ELF-1 (cell line): Measurements from ENCODE around the gene PRR7.

Experiments
- DNase-seq: peaks from one replicate; pipeline ENCODE4 v3.0.0-alpha.2; 2016; ENCODE audit warnings: low read depth, low spot score

The PRR7 gene

DNA sequence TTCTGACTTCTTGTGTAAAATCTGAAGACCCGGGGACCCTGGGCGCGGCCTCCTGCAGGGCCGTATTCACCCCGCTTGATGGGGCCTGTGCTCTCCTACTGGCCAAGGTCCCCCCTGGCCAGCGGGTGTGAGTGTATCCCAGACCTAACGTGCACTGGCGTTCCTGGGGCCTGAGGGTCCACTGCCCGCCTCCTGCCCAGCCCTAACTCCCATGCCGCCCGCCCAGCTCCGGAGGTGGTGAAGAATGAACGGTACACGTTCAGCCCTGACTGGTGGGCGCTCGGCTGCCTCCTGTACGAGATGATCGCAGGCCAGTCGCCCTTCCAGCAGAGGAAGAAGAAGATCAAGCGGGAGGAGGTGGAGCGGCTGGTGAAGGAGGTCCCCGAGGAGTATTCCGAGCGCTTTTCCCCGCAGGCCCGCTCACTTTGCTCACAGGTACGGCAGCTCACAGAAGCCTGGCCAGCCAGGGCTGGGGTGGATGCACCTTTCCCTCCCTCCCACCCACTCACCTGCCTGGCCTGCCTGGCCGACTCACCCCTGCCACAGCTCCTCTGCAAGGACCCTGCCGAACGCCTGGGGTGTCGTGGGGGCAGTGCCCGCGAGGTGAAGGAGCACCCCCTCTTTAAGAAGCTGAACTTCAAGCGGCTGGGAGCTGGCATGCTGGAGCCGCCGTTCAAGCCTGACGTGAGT lies 10.6 kb upstream of the PRR7 start:
- DNase-seq, result no peak

DNA sequence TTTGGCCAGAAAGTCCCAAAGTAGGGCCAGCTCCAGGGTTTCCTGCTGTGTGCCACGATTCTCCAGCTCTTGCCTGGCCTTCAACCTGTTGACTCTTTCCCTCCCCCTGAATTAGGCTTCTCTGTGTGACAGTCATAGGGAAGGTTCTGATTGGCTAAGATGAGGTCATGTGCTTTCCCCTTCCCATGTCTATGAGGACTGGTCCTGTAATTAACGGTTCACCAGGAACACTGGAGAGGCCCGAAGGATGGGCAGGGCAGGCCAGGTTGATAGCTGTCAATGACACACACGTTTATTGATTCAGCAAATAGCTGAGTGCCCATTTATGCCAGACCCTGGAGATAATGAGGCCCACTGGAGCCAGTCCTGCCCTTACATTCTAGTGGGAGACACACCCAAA lies 9.0 kb upstream of the PRR7 start:
- DNase-seq, result no peak

DNA sequence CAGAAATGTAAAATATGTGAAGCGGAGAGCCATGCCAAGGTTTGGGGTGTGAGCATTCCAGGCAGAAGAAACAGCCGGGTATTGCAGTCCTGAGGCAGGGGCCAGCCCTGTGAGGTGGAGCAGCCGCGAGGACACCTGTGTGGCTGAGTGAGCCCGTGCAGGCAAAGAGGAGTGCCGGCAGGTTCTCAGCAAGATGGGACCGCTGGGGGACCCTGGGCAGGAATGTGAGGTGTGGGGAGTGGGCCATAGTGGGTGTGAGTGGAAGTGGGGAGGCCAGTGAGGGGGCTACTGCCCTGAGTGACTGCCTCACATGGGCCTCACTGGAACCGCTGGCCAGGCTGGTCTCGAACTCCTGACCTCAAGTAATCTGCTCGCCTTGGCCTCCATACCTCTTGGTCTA lies 8.1 kb upstream of the PRR7 start:
- DNase-seq, result no peak

DNA sequence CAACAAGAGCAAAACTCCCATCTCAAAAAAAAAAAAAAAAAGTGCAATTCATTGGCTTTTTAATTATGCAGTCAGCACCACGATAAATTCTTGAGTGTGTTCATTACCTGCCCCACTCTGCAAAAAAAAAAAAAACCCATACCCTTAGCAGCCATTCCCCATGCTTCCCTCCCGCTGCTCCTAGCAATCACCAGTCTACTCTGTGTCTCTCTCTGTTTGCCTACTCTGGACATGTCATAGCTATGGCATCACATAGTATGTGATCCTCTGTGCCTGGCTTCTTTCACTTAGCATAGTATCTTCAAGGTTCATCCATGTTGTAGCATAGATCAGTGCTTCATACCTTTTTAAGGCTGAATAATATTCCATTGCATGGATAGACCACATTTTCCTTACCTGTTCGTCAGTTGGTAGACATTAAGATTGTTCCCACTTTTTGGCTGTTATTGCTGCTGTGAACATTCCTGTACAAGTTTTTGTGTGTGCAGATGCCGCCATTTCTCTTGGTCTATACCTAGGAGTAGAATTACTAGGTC lies 7.0 kb upstream of the PRR7 start:
- no peak for DNase-seq

DNA sequence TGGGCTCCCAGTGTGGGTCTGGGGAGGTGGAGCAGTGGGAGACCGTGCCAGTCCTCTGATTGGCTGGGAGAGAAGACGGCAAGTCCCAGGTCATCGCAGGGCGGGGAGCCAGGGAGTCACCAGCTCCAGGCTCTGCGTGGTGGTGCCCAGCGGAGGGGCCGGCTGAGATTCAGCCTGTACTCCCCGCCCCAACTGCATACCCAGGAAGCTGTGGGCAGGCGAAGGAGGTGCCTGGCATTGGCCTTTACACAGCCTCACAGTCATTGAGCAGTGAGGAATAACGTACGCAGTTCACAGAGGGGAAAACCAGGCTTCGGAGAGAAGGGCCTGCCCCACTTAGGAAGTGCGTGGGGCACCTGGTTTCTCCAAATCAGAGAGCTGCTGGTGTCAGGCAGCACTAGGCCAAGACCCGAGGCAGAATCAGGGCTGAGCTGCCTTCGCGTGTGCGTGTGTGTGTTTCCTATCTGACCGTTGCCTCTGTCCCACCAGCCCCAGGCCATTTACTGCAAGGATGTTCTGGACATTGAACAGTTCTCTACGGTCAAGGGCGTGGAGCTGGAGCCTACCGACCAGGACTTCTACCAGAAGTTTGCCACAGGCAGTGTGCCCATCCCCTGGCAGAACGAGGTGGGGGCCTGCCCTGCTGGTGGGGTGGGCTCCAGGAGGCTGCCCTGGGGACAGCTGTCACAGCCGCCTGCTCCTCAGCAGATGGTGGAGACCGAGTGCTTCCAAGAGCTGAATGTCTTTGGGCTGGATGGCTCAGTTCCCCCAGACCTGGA lies 6.2 kb upstream of the PRR7 start:
- no peak for DNase-seq

DNA sequence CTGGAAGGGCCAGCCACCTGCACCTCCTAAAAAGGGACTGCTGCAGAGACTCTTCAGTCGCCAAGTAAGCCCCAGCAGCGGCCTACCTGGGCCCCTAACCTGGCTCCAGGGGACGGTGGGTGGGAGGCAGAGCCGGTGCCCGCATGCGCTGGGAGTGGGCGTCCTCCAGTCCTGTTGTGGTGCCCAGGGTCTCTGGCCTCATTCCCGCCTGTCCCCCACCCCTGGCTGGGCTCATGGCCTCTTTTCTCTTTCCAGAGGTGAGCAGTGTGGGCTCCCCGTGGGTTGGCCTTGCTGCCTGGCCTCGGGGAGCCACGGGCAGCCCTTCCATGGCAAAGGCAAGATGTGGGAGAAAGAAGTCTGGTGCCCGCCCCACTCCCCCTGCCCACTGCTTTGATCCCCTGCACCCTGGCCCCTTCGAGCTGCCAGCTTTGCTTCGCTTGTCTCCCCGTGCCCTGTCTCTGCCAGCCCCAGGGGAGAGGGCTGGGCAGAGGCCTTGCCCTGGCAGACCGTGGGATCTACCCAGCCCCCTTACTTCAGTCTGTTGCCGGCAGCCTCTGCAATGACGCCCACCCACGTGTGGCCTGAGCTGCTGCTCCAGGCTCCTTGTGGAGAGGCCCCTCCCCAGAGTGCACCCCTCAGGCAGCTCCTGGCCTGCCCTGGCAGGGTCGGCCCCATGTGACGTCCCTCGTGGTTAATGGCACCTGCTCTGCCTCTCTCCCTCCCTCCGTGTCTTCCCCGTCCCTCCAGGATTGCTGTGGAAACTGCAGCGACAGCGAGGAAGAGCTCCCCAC lies 5.4 kb upstream of the PRR7 start:
- no peak for DNase-seq

DNA sequence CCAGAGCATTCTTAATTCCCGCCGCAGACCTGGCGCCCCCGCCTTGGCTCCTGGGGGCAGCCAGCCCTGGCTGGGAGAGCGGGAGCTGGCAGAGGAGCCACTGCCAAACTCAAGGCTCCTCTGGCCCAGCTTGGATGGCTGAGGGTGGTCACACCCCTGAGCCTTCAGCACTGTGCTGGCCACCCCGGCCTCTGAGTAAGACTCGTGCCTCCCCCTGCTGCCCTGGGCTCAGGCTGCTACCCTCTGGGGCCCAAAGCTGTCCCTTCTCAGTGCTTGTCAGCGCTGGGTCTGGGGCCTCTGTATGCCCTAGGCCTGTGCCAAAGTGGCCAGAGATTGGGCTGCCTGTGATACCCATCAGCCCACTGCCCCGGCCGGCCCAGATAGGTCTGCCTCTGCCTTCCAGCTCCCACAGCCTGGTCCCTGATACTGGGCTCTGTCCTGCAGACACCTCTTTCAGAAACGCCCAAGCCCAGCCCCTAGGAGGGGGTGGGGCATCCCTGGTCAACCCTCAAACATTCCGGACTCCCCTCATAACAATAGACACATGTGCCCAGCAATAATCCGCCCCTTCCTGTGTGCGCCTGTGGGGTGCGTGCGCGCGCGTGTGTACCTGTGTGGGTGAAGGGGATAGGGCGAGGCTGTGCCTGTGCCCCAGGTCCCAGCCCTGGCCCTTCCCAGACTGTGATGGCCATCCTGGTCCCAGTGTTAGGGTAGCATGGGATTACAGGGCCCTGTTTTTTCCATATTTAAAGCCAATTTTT lies 4.4 kb upstream of the PRR7 start:
- DNase-seq, result no peak

DNA sequence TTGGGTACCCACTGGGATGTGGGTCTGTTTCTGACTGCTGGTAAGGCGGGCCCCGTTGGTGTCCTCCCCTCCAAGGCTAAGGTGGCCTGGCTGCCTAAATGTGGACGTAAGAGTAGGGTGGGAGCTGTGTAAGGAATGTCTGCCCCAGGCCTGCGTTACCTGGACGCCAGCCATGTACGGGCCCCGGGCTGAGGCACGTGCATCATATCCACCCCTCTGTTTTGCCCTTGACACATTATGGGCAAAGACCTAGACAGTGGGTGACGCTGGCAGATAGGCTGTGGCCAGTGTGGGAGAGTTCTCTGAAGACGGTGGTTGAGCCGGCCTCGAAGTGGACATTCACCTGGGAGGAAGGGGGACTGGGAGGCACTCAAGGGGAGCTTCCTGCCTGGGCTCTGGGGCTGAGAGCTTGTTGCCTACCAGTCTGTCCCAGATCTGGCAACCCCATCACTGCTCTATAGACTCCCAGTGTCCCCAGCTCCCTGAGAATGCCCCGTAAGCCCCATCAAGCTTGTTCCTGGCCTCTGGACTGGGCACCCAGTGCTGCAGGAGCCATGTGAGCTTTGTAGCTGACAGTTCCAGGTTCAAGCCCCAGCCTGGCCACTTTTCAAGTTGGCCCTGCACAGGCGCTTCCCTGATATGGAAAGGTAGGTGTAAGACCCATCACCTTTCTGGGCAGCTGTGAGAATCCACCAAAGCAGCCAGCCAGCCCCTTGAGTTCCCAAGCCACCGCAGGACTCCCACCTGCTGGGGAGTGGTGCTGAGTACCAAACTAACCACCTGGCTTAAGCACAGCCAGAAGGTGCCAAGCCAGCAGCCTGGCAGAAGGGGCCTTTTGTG lies 3.2 kb upstream of the PRR7 start:
- no peak for DNase-seq

DNA sequence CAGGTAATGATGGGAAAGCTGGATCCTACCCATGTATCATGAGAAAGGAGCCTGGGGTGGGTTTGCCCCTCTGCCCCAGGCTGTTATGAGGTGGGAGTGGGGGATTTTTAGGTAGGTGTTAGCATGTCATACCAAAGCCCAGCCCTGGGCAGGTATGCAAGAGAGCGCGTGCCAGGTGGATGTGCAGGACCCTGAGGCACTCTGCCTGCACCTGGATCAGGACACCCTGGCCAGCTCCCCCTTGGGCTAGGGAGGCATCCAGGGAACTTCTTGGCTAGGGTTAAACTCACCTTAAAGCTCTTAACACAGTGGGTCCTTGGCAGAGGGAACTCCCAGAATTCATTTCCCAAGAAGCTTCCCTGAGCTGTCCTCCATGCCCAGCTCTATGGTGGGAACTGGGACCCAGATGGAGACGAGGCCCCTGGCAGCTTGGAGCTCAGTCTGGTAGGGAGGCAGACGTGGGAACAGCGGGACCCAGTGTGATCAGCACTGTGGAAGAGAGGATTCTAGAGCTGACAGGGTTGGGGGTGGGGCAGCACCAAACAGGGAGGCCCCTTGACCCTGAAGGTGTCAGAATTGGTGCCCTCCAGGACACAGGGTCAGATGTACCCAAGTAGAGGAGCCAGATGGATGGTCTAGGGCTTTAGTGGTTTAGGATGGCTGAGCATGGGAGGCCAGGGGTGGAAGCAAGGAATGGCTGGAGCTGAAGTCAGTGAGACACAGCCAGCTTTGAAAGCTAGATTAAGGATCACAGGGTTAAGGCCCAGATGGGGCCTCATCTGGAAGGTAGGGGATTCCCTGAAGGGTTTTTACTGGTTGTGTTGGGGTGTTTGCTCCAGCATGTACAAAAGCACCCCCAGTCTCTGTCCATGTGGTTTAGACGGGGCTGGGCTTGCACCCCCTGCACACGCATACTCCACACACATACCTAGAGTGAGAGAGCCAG lies 2.2 kb upstream of the PRR7 start:
- no peak for DNase-seq

DNA sequence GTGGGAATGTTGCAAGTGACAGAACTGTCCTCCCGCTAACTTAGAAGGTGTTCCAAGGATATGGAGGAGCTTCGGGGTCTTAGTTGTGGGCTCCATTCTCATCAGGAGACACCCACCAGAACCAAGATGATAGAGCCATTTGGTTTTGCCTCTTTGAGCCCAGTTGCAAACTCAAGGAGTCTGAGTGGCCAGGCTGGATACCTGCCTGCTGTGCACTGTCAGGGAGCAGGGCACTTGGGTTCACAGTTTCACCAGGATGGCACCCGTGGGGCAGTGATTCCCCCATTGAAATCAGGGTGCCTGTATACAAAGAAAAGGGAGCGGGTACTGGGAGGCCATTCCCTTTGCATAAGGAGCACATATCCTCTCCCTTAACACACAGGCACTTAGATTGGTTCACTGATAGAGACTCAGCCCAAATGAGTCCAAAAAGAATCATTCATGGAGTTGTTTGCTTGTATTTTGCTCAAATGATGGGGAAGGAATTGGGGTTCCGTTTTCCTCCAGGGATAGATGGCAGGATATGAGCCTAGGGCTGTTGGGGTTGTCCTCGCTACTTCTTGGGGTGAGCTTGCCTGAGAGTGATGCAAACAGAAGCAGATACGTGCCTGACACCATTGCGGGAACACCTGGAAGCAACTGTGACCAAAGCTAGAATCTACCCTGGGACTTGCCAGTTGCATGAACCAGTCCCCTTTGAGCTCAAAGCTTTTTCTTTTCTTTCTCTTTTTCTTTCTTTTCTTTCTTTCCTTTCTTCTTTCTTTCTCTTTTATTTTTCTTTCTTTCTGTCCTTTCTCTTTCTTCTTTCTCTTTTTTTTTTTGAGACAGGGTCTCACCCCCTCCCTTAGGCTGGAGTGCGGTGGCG lies 1.3 kb upstream of the PRR7 start:
- DNase-seq, result no peak

DNA sequence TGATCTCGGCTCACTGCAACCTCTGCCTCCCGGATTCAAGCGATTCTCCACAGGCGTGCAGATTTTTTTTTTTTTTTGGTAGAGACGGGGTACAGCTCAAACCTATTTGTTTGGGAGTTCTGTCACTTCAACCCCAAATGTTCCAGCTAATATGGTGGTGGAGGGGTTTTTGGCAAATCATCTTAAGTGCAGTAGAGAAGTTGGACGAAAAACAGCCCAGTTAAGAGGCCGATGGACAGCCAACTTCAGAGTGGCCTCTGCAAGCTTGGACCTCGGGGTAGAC lies 756 bp upstream of the PRR7 start:
- DNase-seq, result no peak

DNA sequence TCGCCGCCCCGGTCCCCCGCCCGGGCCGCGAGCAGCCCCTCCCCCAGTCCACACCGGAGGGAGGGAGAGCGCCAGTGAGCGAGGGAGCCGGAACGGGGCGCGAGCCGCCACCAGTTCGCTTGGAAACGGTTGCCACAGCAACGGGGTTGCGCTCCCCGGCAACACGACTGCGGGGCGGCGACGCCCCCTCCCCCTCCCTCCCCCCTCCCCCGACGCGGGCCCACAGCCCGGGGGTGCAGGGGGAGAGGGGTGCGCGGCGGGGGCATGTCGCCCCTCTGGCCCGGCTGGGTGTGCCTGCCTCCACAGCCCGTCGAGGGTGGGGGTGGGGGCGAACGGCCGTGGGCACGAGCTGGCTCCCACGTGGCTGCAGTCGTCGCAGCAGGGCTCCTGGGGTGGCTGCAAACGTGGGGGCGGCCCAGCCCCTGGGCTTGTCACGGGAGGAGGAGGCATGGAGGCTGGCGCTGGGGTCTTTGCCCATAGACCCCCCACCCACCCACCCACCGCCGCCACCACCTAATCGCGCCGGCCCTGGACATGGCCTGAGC lies 524 bp downstream of the PRR7 start:
- no peak for DNase-seq

DNA sequence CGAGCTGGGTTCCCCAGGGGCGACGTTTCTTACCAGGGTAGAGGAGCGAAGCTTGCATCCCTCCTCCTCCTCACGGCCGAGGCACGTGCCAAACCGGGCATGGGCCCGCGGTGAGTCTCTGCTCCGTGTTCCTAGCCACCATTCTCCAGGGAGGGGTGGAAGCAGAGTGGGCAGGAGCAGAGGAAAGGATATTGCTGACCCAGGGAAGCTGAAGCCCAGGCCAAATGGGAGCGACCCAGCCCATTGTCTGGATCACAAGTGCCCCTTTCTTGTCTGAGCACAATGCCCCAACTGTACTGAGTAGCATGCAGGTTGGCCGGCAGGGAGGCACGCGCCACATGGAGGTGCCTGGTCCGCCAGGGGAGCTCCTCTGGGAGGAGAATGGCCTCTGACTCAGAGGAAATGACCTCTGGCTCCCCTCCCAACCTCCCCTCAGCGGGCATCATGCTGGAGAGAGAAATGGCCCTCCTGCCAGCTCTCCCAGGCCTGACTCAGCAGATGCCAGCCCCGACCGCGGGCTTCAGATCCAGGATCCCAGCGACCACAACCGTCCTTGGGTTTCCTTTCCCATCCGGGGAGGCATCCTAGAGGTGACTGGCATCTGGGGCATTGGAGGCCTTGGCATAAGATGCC lies 1.1 kb downstream of the PRR7 start:
- peak; percentile 74 for DNase-seq

DNA sequence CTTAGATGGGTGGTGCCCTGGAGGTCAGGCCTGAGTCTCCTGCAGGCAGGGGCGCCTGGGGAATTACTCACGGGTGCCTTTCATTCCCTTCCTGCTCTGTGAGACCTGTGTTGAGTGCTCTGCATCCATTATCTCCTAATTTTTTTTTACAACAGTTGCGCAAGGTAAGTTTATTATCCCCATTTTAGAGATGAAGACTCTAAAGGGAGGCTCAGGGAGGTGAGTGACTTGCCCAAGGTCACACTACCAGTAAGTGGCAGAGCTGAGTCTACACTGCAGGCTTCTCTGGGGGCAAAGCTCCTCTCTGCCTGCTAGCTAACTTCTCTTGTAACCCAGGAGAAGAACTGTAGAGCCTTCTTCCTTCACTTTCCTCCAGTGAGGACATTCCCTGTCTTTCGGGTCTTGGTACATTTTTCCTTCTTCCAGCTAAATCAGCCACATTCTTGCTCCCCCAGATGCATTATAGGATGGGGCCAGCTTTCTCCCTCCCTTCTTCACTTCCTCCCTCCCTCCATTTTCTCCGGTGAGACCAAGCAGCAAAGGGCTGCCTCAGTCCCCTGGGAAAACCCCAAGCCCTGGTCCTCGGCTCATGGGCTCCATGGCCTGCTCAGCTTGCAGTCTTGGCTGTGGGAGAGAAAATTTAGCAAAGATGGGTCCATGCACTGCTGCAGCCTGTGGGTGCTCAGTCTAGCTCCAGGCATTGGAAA lies 1.8 kb downstream of the PRR7 start:
- DNase-seq, result no peak

DNA sequence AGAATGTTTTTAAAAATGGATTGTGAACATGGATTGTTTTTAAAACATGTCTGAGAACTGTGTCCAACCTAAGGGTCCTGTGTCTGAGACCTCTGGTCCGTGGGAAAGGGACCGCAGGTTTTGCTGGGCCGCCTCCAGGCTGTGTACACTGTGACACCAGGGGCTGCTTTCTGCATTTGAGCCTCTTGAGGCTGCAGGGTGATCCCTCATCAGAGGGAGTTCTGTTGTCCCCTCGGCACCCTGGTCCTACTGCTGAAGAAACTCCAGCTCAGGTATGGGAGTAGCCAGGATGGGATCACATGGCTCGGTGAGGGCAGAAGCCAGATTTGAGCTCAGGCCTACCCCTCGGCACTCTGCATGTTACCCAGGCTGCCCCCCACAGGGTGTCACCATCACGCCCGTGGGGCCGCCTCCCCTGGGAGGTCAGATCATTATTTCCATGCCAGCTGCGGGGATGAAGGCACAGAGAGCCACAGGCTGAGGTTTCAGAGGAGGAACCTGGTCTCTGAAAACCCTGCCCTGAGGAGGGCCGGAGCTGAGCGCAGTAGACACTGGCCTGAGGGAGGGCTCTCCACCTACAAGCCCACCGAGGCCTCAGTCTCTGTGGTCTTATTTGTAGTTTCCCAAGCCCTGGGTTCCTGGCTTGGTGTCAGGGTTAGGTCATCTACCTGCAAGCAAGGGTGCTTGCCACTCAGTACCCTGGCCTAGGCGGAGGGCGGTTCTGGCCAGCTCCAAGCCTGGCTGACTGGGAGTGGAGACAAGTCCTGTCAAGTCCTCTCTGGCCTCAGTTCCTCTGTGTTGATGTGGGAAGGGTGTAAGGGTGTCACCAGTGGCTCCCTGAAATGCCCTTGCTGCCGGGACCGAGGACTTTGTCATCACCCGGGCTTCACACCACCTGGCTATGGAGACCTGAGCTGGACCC lies 2.8 kb downstream of the PRR7 start:
- DNase-seq, result no peak

DNA sequence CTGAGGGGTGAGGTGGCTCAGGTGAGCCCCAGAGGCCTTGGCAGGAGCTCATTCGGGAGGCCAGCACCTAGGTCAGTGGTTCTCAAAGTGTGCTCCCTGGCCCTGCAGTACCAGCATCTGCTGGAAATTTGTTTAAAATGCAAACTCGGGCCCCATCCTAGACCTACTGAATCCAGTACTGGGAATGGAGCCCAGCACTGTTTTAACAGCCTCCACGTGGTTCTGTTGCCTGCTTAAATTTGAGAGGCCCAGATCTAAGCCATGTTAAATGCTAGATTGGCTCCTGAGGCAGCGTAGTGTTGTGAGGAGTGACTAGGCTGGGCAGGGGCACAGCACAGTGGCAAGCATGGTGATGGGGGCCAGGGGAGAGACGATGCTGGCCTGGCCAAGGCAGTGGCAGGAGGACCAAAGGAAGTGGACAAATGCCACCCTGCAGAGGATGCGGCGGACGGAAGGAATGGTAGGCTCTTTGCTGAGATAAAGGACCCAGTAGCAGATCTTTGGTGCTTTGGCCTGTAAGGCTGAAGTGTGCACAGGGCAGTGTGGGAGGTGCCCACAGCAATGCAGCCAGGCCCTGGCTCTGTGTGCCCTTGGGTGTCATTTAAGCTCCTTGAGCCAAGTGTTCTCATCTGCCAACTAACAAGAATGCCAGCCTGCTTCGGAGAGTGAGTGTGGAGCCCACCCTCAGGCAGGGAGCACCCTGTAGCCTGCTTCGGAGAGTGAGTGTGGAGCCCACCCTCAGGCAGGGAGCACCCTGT lies 4.2 kb downstream of the PRR7 start:
- no peak for DNase-seq
